Spleen (tissue), 11 donors: Measurements from ENCODE around the gene PTPN14. TPM values are rescaled to one million over a fixed set of nuclear protein-coding genes. Genes with fewer than 3 reads are reported as not detected.

ENCODE experiments used
- DNase-seq: peaks from one replicate; pipeline ENCODE4 v3.0.0-alpha.2; 2020
- H3K27ac ChIP-seq, 8 donors: fragments of 200-600 bp; sonication (generic) in 7 of 8; 1 replicate in 4 of 8; 2 replicates in 4 of 8; pipeline versions ENCODE4 v1.5.0 to v1.8.0; 2016 to 2021; ENCODE audit warnings: inconsistent platforms in 4 of 8, mild to moderate bottlenecking in 4 of 8, moderate library complexity in 1 of 8
- H3K27me3 ChIP-seq, 7 donors: fragments of 200-600 bp; sonication (generic) in 6 of 7; replicated peaks in 1 of 7; 1 replicate in 4 of 7; 2 replicates in 3 of 7; pipeline versions ENCODE4 v1.5.0 to v1.8.0; 2016 to 2021; ENCODE audit warnings: inconsistent platforms in 3 of 7, mild to moderate bottlenecking in 1 of 7
- H3K36me3 ChIP-seq, 6 donors: fragments of 200-600 bp; sonication (generic) in 5 of 6; 1 replicate in 4 of 6; 2 replicates in 2 of 6; pipeline versions ENCODE4 v1.5.0 to v1.8.0; 2016 to 2021; ENCODE audit warnings: inconsistent platforms in 2 of 6
- H3K4me1 ChIP-seq, 6 donors: fragments of 200-600 bp; sonication (generic) in 5 of 6; 1 replicate in 3 of 6; 2 replicates in 3 of 6; pipeline versions ENCODE4 v1.5.0 to v1.8.0; 2016 to 2021; ENCODE audit warnings: inconsistent platforms in 3 of 6
- H3K4me3 ChIP-seq, 8 donors: fragments of 200-600 bp; sonication (generic) in 7 of 8; 1 replicate in 4 of 8; 2 replicates in 4 of 8; pipeline versions ENCODE4 v1.5.0 to v1.8.0; 2016 to 2021; ENCODE audit warnings: inconsistent platforms in 4 of 8, mild to moderate bottlenecking in 4 of 8, moderate library complexity in 2 of 8
- H3K9me3 ChIP-seq, 8 donors: fragments of 200-600 bp; sonication (generic) in 7 of 8; 1 replicate in 4 of 8; 2 replicates in 4 of 8; pipeline versions ENCODE4 v1.5.0 to v1.8.0; 2016 to 2021; ENCODE audit warnings: inconsistent platforms in 4 of 8
- POLR2A ChIP-seq, 3 donors: fragments of 450-650 bp; IDR thresholded peaks; one replicate each; pipeline ENCODE4 v1.5.1; 2017; ENCODE audit warnings: antibody characterized with exemption in 3 of 3, mild to moderate bottlenecking in 1 of 3
- POLR2AphosphoS5 ChIP-seq, 3 donors: sonication (generic); formaldehyde crosslinking; IDR thresholded peaks; one replicate each; pipeline ENCODE4 v1.5.1; 2017; ENCODE audit warnings: antibody characterized with exemption in 3 of 3
- WGBS, 5 donors: extraction: QIAGEN DNeasy Blood & Tissue Kit in 3 of 5; methylation state at CpG; one replicate each; pipeline versions ENCODE4 v1.1.5 to v1.1.7; 2013 to 2018; 5-methylcytosine and 5-hydroxymethylcytosine counted together
- intact Hi-C: fragments of 100-400 bp; cut with DNase I; formaldehyde crosslinking; loops from one replicate; pipeline ENCODE4 v1.15.0; 2023; ENCODE audit warnings: low total_unique reads
- polyA plus RNA-seq, 3 donors: library from polyadenylated mRNA; stranded (reverse); fragments of 200-250 nt; gene quantifications; one replicate each; pipeline ENCODE4 v1.2.1, GENCODE V29; 2013
- total RNA-seq, 7 donors: library from RNA; depleted of rRNA in 3 of 7; stranded (reverse); fragments of >200 nt in 3 of 7; fragmentation: NEBNext Ultra II Directional in 4 of 7; extraction: Animal tissue kit (Norgen Biotek cat#: 25700) in 4 of 7; gene quantifications; one replicate each; pipeline versions ENCODE4 v1.1.0 to v1.2.1, GENCODE V29; 2016 to 2021
- TF ChIP-seq, protein P1 (sequence below), 11 experiments: fragments of 200-600 bp in 7 of 11; fragments of 450-650 bp in 4 of 11; sonication (generic) in 4 of 11; IDR thresholded peaks in 8 of 11; conservative IDR thresholded peaks in 3 of 11; 1 replicate in 7 of 11; 2 replicates in 4 of 11; pipeline versions ENCODE4 v1.4.0 to v1.8.0; 2016 to 2021; ENCODE audit warnings: antibody characterized with exemption in 11 of 11, inconsistent platforms in 4 of 11, mild to moderate bottlenecking in 1 of 11
- donor health status: healthy with polysubstance abuse.
- donor health status: DM: no; HTN: no; CAD: no; lungs with moderate emphysema.
- donor health status: DM: no; HTN: no; CAD: no.
- donor health status: Bipolar disorder and iron deficiency.
- donor health status: healthy.
- donor health status: DM: no; HTN: no; CAD: no.
- donor health status: DM: yes; HTN: yes; CAD: no.

Gene PTPN14
- total and polyA plus RNA-seq, 10 donors = 0.83 to 28.5 (median 16.8) TPM

DNA sequence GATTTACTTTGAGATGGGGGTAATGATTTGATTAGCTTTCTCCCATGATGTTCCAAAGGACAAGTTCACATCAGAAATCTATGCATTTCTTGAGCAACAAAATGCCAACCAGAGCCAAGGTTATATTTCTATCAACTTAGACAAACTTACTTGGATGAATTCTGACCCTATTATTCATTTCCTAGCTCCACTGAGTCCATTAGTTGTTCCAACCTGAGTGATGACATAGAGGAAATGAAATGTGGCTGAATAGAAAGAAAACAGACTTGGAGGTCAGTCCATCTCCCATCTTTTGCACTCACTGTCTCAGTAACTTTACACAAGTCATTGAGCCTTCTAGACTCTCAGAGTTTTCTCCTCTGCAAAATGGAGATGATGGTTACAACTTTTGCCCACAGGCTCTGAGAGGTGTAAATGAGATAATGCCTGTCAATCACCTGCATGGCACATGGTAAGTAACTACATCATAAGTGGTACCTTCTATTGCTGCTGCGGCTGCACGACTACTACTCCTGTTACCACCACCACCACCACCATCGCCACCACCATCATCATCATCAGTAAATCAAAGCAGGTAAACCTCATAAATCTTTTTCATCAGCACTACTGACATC is 98.2 kb downstream of the PTPN14 start:
- Histone ChIP-seq H3K36me3 (no peaks in the 10 kb centered on the region), H3K9me3 (no peaks in the 10 kb centered on the region), H3K4me1 (peaks cover 0 to 4% (median 0%) of the 10 kb centered on the region in 6 donors), H3K4me3 (no peak overlapping the region), H3K27me3 (no peaks in the 10 kb centered on the region), H3K27ac (no peak overlapping the region)
- TF ChIP-seq, protein P1, sequence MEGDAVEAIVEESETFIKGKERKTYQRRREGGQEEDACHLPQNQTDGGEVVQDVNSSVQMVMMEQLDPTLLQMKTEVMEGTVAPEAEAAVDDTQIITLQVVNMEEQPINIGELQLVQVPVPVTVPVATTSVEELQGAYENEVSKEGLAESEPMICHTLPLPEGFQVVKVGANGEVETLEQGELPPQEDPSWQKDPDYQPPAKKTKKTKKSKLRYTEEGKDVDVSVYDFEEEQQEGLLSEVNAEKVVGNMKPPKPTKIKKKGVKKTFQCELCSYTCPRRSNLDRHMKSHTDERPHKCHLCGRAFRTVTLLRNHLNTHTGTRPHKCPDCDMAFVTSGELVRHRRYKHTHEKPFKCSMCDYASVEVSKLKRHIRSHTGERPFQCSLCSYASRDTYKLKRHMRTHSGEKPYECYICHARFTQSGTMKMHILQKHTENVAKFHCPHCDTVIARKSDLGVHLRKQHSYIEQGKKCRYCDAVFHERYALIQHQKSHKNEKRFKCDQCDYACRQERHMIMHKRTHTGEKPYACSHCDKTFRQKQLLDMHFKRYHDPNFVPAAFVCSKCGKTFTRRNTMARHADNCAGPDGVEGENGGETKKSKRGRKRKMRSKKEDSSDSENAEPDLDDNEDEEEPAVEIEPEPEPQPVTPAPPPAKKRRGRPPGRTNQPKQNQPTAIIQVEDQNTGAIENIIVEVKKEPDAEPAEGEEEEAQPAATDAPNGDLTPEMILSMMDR (IDR thresholded peaks at IDR 0.05 in 8 of 11, conservative IDR thresholded peaks at IDR 0.05 in 3 of 11) = no peak
- TF ChIP-seq POLR2AphosphoS5 (IDR thresholded peaks at IDR 0.05) (no peak), POLR2A (IDR thresholded peaks at IDR 0.05) (no peak)
- intact Hi-C loops = no loop called here
- DNase-seq = no peak
- WGBS, 5 donors = 88 to 95% (median 92%) methylated on average over 3 of the region's 3 CpGs

DNA sequence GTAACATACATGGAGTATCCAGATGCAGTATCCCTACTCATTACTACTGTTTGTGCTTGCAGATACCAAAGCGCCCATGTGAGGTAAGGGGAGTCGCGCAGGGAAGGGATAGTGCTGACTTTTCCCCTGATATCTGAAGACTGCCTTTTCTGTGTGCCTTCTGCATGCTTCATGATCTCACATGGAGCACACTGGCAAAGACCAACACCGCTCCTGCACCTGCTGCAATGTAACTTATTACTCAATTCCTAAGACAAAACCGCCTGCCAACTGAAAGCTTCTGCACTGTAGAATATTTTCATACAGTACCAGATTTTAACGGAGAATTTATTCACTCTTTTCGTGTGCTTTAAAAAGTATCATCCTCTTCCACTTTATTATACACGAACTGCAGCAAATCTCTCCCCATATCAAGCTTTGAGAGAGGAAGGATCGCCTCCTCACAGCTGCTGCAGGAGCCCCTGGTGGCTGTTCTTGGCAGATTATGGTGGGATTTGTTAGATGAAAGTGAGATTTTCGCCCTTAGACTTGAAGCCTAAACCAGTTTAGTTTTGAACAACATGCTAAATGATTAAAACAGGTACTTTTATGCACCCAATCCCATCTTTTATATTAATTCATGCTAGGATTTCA is 99.1 kb downstream of the PTPN14 start:
- H3K27ac ChIP-seq = no peak overlapping the region
- no peak overlapping the region for H3K4me3 ChIP-seq
- no peaks in the 10 kb centered on the region for H3K36me3 ChIP-seq
- H3K27me3 ChIP-seq = no peaks in the 10 kb centered on the region
- H3K9me3 ChIP-seq = no peaks in the 10 kb centered on the region
- 81 to 91% (median 84%) methylated on average over 10 of the region's 10 CpGs for WGBS, 5 donors
- TF ChIP-seq, protein P1 (IDR thresholded peaks at IDR 0.05 in 8 of 11, conservative IDR thresholded peaks at IDR 0.05 in 3 of 11) = no peak
- TF ChIP-seq POLR2AphosphoS5 (IDR thresholded peaks at IDR 0.05) (no peak), POLR2A (IDR thresholded peaks at IDR 0.05) (no peak)
- no peak for DNase-seq
- H3K4me1 ChIP-seq = peaks cover 0 to 4% (median 0%) of the 10 kb centered on the region in 6 donors
- intact Hi-C loops = no loop called here

DNA sequence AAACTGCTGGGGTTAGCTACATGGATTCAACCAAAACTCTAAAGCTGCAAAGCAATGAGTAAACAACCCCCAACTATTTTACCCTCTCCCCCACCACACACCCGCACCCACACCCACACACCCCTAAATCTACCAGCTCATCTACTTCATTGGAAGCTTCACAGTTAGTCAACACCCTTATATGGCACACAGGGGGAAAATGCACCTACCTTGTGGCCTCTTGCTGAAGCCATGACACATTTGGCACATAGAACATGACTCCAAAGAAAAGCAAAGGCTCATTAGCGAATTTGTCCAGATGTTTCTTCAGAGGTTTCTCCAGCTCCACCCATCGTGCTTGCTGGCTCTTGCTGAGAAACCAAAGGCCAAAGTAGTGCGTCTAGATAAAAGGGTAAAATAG is 99.8 kb downstream of the PTPN14 start:
- no peak for DNase-seq
- no peaks in the 10 kb centered on the region for H3K27me3 ChIP-seq

DNA sequence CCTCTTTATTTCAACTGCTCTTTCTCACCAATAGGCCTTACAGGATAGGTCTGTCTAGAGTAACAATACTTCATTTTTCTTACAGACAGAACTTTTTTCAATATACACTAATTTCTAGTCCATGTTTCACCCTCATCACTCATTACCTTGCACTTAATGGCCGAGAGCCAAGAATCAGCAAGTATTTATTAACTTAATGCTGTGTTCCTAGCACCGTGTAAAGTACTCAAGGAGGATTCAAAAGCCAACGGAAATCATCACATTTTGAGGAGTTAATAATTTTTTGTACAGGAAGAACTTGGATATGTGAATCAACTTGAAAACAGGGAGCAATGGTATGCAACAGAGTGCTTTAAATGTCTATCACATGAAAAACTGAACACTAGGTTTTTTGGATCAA is 102.0 kb downstream of the PTPN14 start:
- Histone ChIP-seq H3K36me3 (no peaks in the 10 kb centered on the region), H3K27ac (no peak overlapping the region), H3K9me3 (no peaks in the 10 kb centered on the region), H3K27me3 (no peaks in the 10 kb centered on the region), H3K4me1 (no peaks in the 10 kb centered on the region), H3K4me3 (no peak overlapping the region)
- TF ChIP-seq POLR2A (IDR thresholded peaks at IDR 0.05) = no peak
- no peak for TF ChIP-seq POLR2AphosphoS5 (IDR thresholded peaks at IDR 0.05)
- TF ChIP-seq, protein P1 (IDR thresholded peaks at IDR 0.05 in 8 of 11, conservative IDR thresholded peaks at IDR 0.05 in 3 of 11) = no peak
- intact Hi-C loops = no loop called here
- no peak for DNase-seq
- 88 to 98% (median 93%) methylated on average over 3 of the region's 3 CpGs for WGBS, 5 donors

More for the DNA sequence above, 99.8 kb downstream of the PTPN14 start:
- H3K9me3 ChIP-seq = no peaks in the 10 kb centered on the region
- intact Hi-C loops = no loop called here
- TF ChIP-seq POLR2AphosphoS5 (IDR thresholded peaks at IDR 0.05) = no peak
- TF ChIP-seq POLR2A (IDR thresholded peaks at IDR 0.05) = no peak
- TF ChIP-seq, protein P1 (IDR thresholded peaks at IDR 0.05 in 8 of 11, conservative IDR thresholded peaks at IDR 0.05 in 3 of 11) = no peak
- H3K4me3 ChIP-seq = no peak overlapping the region
- no peak overlapping the region for H3K27ac ChIP-seq
- H3K4me1 ChIP-seq = peaks cover 0 to 4% (median 0%) of the 10 kb centered on the region in 6 donors
- WGBS, 5 donors = 89 to 95% (median 91%) methylated on average over 4 of the region's 4 CpGs
- no peaks in the 10 kb centered on the region for H3K36me3 ChIP-seq
